Cerebellar cortex (tissue), 1 donor: ENCODE results near the gene NPB.
"Not testable (repeated sequence)": the region's sequence is repeated elsewhere in the genome, so short reads cannot be mapped to it uniquely, and the experiment has no call there.

ENCODE experiments used
- DNase-seq: peaks from one replicate; pipeline ENCODE4 v3.0.0-alpha.2; 2015; ENCODE audit warnings: low spot score

Gene NPB

DNA sequence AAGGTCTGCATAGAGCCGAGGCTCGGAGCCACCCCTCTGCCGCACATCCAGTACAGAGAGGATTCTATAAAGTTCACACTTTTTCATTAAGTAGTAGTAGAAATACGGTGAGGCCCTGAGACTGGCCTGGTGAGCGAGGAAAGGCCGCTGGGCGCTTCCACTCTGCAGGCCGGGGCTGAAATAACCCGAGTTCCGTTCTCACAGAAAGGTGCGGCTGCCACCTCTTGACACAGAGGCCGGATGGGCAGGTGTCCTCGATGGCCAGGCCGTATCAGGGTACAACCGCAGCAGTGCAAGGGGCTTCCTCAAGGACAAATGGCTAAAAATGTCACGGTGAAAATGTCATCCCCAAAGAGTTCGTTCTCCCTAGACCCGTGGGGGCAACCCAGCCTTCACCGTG, 9.9 kb downstream of the NPB start:
- no peak for DNase-seq

DNA sequence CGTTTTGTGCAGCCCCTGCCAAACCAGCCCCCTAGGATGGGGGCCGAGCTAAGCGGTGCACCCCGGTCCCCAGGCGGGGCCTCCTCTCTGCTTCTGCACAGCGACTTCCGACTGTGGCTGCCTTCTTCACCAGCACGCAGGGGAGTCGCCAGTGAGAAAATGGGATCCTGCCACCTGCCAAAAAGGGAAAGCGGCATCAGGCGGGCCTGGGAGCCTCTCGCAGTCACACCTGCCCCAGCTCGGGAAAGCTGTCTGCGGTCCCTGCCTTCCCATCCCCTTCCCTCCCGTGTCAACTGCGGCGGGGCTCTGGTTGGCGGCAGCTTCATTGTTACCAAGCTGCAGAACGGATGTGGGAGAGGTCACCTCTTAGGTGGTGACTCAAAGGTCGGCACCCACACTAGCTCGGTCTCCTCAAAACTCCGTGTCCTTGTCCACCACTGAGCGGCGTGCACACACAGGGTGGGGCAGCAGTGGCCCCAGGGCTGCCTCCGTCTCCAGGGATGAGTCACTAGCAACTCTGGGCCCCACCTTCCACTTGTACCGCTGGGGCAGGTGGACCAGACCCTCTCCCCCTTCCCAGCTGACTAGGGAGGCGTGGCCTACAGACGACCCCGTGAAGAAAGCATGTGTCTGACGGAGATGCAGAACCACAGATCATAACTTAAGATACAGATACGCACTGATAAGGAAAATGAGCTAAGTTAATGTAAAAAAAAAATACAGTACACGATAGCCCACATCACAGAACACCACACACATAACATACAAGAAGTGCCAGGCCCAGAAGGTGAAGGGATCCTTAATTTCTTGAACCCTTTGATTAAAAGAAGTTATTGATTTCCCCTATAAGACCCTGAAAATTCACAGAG, 10.6 kb downstream of the NPB start:
- no peak for DNase-seq

- no peak for DNase-seq
These were observed 11.5 kb downstream of the NPB start for GRCh38 chr17:81913394-81914102.

DNA sequence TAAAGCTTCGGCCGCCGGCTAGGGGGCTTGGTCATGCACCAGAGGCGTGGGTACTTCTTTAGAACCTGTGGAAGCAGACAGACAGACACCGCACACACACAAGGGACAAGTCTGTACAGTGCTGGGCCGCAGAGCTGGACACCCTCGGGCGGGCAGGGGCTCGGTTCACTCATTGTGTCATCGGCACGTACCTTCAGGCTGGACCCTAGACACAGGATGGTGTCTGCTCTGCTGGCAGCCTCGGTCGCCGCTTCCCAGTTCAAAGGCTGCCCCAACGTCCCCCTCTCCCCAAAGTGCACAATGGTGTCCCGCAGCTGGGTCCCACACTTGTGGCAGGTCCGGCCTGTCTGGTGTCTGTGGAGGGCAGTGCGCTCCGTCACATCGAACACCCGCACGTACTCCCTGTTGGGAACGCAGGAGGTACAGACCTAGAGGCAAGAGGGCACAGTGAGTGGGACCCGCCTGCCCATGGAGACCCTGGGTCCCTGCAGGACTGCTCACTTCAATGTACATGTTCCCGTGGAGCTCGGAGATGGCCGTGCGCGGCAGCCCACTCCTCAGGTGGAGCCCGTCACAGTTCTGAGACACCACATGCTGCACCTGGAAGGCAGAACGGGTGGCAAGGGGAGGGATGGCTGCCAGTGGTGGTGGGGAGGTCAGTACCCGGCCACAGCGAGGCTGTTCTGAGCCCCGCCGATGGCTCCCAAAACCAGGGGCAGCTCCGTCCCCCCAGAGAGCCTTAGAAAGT, 12.2 kb downstream of the NPB start:
- no peak for DNase-seq

DNA sequence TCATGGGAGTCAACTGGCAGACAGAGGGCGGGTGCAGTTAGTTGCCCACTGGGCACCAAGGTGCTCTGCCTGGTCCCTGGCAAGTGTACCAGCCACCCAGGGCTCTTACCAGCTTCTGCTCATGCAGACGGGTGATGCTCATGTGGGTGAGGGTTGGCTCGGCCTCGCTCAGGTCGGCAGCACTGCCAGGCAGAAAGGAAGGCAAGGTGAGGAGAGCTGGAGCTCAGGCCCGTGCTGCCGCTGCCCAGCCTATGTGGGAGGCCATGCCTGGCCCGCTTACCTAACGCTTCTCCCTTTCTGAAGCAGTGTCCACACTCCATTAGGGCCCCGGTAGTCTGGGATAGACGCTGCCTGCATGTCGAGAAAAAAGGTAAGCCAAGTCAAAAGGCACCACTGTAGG, 13.3 kb downstream of the NPB start:
- no peak for DNase-seq

DNA sequence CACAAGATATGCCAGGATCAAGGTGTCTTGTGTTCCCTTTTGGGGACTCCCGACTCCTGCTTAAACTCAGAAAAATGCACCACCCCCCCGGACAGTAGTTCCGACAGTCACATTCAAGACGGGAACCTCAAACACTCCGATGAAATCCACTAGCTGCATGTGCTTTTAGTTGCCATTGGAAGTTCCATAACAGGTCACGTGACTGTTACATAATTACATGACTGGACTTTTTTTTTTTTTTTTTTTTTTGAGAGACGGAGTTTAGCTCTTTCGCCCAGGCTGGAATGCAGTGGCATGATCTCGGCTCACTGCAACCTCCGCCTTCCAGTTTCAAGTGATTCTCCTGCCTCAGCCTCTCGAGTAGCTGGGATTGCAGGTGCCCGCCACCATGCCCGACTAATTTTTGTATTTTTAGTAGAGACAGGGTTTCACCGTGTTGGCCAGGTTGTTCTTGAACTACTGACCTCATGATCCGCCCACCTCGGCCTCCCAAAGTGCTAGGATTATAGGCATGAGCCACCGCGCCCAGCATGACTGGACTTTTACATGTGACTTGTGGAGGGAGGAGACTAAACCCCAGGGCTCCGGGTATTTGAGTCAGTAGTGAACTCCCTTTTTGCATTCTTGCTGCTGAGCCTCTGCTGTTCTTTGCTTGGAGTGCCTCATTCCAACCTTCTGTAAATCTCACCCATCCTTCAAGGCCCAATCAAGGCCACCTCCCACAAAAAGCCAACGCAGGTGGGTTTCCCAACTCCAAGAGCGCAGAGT, 14.4 kb downstream of the NPB start:
- DNase-seq = no peak

DNA sequence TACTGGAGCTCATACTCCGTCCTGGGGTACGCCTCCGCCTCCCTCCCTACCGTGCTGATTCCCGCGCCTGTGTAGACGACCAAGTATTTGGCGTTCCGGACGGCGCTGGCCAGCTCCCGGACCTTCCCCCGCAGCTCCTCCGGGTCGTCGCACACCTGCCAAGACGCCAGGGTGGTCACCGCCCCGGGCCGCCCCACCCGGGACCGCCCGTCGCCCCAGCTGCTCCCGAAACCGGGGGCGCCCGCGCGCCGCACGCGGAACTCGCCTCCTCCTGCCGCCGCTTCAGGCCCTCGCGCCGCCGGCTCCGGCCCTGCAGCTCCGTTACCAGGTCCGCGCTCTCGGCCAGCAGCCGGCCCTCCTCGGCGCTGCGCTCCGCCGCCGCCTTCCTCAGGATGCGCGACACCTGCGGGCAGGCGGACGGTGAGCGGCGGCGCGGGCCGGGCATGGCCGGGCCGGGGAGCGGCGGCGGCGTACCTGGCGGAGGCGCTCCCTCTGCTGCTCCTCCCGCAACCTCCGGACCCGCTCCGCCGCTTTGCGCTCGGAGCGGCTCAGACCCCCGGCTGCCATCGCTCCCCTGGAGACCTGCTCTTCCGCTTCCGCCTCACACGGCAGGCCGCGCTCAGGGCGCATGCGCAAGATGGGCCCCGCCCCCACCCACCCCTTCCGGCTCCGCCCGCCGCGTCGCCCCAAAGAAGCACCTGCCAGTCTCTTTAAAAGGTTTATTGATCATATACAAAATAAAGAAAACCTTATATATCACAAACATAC, 15.7 kb downstream of the NPB start, which contains the start of gene SIRT7:
Gene SIRT7, minus strand, starts transcription at position 612 of the 768 bp plus-strand sequence. Its CDS starts 45 bp downstream, at position 567.
- peak; percentile 78 for DNase-seq

DNA sequence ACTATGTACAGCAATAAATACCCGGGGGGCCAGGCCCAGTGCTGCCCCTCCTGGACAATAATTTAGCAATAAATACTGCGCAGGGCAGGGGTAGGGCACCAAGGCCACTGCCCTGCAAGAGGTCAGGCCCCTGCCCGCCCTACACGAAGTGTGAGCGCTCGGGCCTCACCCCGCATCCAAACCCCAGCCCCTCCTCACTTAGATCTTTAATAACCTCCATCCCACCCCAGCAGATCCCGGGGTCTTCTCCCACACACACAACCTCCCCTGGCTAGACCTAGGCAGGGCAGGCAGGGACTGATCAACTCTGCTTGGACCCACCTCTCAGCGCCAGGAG, 16.3 kb downstream of the NPB start:
- DNase-seq = not testable (repeated sequence)

DNA sequence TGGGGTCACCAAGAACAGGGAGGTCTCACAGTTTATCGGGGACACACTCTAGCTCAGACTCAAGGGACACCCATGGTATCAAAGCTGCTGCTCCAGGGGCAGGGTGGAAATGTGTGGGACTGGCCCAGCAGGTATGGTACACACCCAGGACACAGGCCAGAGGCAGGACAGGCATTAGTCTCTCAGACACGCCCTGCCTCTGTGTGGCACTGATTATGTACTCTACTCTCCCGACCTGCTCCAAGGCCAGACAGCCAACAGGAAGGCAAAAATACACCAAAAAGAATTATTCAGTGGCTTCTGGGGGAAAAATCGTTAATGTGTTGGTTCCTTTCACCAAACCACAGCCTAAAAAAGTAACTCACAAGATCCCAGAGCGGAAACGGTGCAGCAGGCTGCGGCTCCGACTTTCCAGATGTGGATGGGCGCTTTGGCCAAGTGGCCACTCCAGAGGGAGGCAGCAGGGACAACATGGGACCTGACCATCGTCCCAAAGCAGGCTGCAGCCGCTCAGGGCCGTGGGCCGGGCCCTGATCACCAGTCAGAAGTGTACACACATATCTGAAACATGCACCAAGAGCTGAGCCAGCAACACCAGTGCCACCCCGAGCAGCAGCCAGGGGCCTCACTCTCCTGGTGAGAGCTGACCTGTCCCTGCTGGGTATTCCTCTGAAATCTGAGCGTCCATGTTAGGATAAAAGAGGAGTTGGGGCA, 17.0 kb downstream of the NPB start:
- DNase-seq = no peak

- no peak for DNase-seq
These were observed 18.8 kb downstream of the NPB start for GRCh38 chr17:81920612-81921536.

GRCh38 chr17:81921537-81921862, 19.5 kb downstream of the NPB start:
- no peak for DNase-seq

GRCh38 chr17:81921996-81922565, 20.0 kb downstream of the NPB start:
- DNase-seq = no peak

DNA sequence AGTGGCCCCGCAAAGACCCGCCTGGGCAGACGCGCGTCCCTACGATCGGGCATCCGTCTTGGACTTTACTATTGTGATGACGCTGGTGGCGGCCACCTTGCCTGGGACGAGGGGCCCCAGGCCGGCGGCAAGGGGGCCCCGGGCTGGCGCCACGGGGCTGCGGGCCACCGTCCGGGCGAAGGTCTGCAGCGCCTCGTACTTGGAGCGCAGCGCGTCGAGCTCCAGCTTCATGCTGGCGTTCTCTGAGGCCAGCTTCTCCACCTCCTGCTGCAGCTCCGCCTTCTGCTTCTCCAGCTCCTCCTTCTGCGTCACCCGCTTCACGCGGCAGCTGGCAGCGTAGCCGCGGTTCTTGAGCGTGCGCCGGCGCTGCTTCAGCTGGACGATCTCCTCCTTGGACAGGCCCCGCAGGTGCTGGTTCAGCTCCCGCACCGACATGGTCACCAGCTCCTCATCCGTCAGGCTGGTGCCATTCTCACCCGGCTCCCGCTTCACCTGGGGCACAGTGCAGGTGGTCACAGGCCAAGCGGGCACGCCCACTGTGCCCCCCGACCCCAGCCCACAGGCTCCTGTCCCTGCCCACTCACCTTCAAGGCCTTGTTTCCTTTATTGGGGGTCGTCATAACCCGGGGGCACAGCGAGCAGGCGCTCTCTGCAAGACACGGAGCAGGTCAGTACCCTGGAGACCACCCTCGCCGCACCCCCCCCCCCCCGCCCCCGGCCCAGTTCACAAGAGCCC, 20.7 kb downstream of the NPB start:
- no peak for DNase-seq

DNA sequence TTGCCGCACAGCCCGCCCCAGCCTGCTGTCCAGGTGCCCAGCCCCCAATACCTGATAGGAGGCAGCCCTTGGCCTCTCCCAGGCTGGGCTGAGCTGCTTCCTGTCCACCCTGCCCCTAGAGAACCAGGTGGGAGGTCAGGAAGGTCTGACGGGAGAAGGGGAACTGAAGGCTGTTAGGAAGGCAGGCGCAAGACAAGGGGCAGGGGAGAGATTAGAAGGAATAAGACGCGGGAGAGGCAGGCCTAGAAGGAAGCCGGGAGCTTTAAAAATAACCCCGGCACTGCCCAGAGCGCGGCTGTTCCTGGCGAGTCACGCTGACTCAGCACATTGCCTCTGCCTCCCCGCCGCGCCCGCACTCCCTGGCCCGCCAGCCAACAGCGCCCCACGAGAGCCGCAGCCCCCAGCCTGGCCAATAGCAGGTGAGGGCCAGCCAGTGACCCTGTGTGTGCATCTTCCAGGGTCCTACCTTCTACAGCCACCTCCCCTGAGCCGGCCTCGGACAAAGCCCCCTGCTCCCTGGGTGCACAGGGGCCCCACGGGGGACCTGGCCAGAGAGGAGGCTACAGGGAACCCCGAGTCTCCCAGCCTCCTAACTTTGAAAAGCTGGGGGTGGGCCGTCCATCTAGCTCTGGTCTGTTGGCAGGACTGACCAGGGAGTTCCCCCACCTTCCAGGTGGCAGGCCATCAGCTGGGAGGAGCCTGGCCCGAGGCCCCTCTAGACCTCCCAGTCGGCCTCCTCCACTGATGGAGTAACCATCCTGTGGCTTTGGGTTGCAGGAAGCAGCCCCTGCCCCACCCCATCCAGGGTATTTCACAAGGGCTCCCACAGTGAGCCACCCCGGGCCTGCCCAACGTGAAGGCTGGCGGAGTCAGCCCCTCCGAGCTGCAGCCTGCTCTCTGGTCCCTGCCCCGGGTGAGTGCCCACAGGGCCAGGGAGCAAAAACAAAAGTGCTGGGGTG, 21.5 kb downstream of the NPB start:
- DNase-seq = peak; percentile 51

- DNase-seq = no peak
These were observed 22.8 kb downstream of the NPB start for GRCh38 chr17:81924557-81925532.

DNA sequence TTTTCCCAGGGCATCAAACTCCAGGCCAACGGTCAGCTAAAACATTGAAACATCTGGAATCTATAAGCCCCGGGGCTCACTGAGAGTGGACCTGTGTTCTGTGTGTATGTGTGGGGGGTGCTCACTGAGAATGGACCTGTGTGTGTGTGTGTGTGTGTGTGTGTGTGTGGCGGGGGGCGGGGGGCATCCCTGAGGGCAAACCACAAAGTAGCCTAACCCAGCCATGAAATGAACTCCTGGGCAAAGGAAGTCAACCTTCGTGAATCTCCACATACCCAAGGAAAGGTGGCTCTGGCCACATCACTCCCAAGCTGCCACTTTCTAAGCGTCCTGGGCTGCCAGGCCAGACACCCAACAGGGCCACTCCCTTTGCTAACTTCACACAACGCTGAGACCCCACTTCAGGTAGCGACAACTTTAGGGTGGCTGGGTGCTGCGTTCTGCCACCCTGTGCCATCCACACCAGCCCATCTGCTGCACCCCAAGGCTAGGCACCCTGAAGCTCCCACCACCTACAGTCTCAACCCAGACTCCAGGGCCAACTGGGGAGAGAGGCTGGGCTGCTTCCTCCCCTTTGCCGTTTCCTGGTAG, 23.9 kb downstream of the NPB start:
- no peak for DNase-seq
